ENCODE measurements around the gene ROR2. TPM values are rescaled to one million over a fixed set of nuclear protein-coding genes. Genes with fewer than 3 reads are reported as not detected.

The ROR2 gene
- total RNA-seq, 4 donors from 2014 or later, result 0.19 to 1.7 (median 0.38) TPM

DNA sequence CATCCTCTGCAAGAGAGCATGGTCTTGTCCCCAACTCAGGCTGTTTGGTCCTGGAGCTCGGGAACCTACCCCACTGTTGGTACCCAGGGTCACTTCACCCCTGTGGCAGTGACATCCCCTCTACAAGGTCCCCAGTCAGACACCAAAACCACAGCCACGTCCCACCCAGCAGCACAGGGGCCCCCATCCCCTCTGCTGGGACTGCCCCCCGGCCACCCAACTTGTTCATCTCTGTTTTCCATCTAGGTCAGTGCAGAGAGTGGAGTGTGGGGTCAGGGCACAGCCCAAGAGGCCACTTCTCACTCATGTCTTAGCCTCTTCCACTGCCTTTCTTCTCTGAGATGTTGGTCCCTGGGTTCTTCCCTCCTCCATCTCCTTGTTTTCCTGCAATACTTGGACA is 292.5 kb downstream of the ROR2 start:
- TF ChIP-seq, protein P1, sequence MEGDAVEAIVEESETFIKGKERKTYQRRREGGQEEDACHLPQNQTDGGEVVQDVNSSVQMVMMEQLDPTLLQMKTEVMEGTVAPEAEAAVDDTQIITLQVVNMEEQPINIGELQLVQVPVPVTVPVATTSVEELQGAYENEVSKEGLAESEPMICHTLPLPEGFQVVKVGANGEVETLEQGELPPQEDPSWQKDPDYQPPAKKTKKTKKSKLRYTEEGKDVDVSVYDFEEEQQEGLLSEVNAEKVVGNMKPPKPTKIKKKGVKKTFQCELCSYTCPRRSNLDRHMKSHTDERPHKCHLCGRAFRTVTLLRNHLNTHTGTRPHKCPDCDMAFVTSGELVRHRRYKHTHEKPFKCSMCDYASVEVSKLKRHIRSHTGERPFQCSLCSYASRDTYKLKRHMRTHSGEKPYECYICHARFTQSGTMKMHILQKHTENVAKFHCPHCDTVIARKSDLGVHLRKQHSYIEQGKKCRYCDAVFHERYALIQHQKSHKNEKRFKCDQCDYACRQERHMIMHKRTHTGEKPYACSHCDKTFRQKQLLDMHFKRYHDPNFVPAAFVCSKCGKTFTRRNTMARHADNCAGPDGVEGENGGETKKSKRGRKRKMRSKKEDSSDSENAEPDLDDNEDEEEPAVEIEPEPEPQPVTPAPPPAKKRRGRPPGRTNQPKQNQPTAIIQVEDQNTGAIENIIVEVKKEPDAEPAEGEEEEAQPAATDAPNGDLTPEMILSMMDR (IDR thresholded peaks at IDR 0.05; ENCODE audit: low read depth), result no peak

DNA sequence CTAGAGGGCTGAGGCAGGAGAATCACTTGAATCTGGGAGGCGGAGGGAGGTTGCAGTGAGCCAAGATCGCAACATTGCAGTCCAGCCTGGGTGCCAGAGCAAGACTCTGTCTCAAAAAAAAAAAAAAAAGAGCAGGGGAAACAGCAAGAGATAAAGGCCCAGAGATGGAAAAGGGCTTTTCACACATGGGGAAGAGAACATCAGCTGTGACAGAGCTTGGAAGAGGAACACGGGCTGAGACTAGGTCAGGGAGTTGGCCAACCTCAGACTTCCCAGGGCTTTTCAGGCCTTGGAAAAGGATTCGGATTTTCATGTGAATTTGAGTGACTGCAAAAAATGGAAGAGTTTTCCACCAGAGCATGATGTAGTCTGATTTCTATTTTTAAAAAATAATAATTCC is 294.4 kb downstream of the ROR2 start:
- TF ChIP-seq, protein P1 (IDR thresholded peaks at IDR 0.05; ENCODE audit: low read depth), result no peak

DNA sequence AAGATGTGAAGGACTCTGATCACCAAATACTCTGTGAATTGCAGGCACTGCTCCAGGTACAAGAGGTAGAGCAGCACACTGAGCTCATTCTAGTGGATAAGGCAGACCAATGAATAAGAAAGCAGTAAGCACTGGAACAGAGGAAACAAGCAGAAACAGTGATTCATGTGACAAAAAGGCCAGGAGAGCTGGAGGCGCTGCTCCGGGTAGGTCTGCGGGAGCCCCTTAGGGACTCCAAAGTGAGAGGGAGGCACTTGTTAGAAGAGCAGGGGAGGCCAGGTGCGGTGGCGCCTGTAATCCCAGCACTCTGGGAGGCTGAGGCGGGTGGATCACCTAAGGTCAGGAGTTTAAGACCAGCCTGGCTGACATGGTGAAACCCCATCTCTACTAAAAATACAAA is 294.8 kb downstream of the ROR2 start:
- TF ChIP-seq, protein P1 (IDR thresholded peaks at IDR 0.05; ENCODE audit: low read depth), result no peak

DNA sequence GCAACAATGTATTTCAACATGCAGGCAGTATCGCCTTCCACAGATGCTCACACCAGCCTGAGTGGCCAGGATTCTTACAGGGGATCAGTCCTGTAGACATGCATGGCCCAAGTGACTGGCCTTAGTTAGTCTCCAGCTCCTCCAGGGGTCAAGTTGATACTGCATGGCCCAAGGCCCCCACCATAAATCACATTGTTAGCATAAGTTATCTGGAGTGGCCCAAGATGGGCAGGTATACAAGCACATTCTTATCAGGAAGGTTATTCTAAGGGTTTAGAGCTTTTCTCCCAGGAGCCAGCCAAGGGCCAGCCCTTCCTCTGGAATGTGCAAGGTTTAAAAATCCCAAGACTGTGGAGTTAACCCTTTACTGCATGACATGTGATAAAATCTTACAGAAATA is 295.5 kb downstream of the ROR2 start:
- TF ChIP-seq, protein P1 (IDR thresholded peaks at IDR 0.05; ENCODE audit: low read depth), result no peak

DNA sequence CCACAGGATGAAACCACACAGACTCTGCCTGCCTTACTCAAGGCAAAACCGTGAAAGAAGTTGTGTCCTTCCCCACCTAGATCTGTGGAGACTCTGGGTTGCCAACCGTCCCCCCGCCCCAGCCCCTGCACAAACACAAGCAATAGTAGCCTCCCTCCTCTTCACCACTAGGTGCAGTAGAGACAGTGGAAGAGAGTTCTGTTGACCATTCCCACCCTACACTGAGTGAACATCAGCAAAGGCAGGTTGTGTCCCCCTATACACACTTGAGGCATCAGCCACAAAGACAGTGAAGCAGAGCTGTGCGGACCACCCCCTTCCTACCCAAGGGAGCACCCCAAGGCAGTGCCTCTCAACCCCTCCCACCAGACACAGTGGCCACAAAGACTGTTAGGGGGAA is 302.7 kb downstream of the ROR2 start:
- TF ChIP-seq, protein P1 (IDR thresholded peaks at IDR 0.05; ENCODE audit: low read depth), result no peak

DNA sequence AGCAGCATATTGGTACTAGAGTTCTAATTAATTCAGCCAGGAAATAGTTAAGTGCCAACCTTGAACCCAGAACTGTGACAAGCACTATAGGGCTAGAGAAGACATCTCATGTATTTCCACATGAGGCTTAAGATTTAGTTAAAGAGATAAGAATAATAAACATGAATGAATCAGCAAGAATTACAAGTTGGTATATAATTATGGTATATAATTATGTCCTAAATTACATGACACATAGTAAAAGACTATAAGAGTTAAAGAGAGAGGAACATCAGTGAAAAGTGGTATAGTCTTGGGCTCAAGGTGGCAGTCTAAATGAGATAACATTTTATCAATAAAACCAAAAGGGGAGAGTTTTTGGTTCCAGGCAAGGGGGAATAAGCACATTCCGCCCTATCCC is 303.3 kb downstream of the ROR2 start:
- TF ChIP-seq, protein P1 (IDR thresholded peaks at IDR 0.05; ENCODE audit: low read depth), result no peak

DNA sequence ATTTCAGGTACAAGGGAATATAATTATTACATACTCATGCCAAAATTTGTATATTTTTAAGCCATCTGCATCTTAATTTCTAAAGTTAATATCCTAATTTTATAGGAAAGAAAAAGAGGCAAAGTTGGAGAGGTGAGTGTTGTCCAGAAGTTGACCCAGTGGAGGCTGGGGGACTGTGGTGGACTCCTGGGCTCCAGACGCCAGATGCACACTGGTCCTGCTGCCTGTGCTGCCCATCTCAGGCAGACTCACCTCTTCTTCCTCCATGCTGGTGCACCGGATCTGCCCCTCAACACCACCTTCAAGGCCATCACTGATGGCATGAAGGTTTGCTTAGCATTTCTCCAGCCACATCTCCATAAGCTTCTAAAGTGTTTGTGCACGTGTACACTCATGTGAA is 305.6 kb downstream of the ROR2 start:
- TF ChIP-seq, protein P1 (IDR thresholded peaks at IDR 0.05; ENCODE audit: low read depth), result no peak
